Subcutaneous adipose tissue (tissue), 4 donors: ENCODE measurements around the gene SYCP2L. TPM values are rescaled to one million over a fixed set of nuclear protein-coding genes. Genes with fewer than 3 reads are reported as not detected.

Source experiments
- CTCF ChIP-seq: fragments of 450-650 bp; IDR thresholded peaks from one replicate; pipeline ENCODE4 v1.5.1; 2016; ENCODE audit warnings: low read depth, mild to moderate bottlenecking, control low read depth, antibody characterized with exemption, moderate library complexity
- total RNA-seq, 4 donors: library from RNA; depleted of rRNA; stranded (reverse); fragments of >200 nt; gene quantifications; one replicate each; pipeline ENCODE4 v1.1.0, GENCODE V29; 2016

SYCP2L gene
- total RNA-seq, result 1 to 10 TPM; 1.0 to 4.6 (median 3.3) TPM

- TF ChIP-seq CTCF, result no peak
Measured at GRCh38 chr6:10886691-10887502, at the start of gene SYCP2L. TSS of gene SYCP2L (plus strand) at chr6:10887052. CDS start at chr6:10887127, 75 bp downstream.

- no peak for TF ChIP-seq CTCF
Measured at GRCh38 chr6:10837622-10837994, 49.2 kb upstream of the SYCP2L start.

- no peak for TF ChIP-seq CTCF
Measured at GRCh38 chr6:10837995-10838793, 48.7 kb upstream of the SYCP2L start, which contains the start of gene MAK. TSS of gene MAK (minus strand) at chr6:10838539. CDS start at chr6:10830648, 7,891 bp downstream.

- no peak for TF ChIP-seq CTCF
Measured at GRCh38 chr6:10838794-10839333, 48.0 kb upstream of the SYCP2L start.

- TF ChIP-seq CTCF, result no peak
Measured at GRCh38 chr6:10843554-10843953, 43.3 kb upstream of the SYCP2L start.

- TF ChIP-seq CTCF, result no peak
Measured at GRCh38 chr6:10847684-10848083, 39.2 kb upstream of the SYCP2L start.

GRCh38 chr6:10849901-10850300, 37.0 kb upstream of the SYCP2L start:
- no peak for TF ChIP-seq CTCF
